ENCODE data around the gene RNASE4. TPM values are rescaled to one million over a fixed set of nuclear protein-coding genes. Genes with fewer than 3 reads are reported as not detected.

The RNASE4 gene
- total and polyA plus RNA-seq, 7 donors = 11.4 to 138 (median 46.3) TPM

GRCh38 chr14:20645481-20645880, 38.9 kb upstream of the RNASE4 start:
- Histone ChIP-seq H3K36me3 (no peaks in the 10 kb centered on the region), H3K27me3 (peaks cover 0 to 20% (median 0%) of the 10 kb centered on the region in 3 donors), H3K9me3 (no peaks in the 10 kb centered on the region), H3K27ac (no peak overlapping the region), H3K4me3 (no peak overlapping the region), H3K4me1 (no peaks in the 10 kb centered on the region)
- no peak for TF ChIP-seq CTCF (IDR thresholded peaks at IDR 0.05)
- no peak for TF ChIP-seq POLR2A (IDR thresholded peaks at IDR 0.05)
- no peak for TF ChIP-seq EP300 (IDR thresholded peaks at IDR 0.05)
- TF ChIP-seq POLR2AphosphoS5 (IDR thresholded peaks at IDR 0.05) = no peak
- 96 to 98% methylated on average over 1 of the region's 1 CpG for WGBS, 2 donors
- intact Hi-C loops (cut with DNase I) = no loop called here
- DNase-seq = no peak

GRCh38 chr14:20652996-20653975, 31.1 kb upstream of the RNASE4 start:
- WGBS, 2 donors = 6 to 16% methylated on average over 39 of the region's 39 CpGs
- Histone ChIP-seq H3K36me3 (no peaks in the 10 kb centered on the region), H3K9me3 (no peaks in the 10 kb centered on the region), H3K4me1 (peaks cover 0 to 8% (median 0%) of the 10 kb centered on the region in 4 donors), H3K27ac (no peak overlapping the region), H3K27me3 (peaks cover 12 to 88% (median 56%) of the 10 kb centered on the region in 3 donors), H3K4me3 (no peak overlapping the region)
- intact Hi-C loops (cut with DNase I) = no loop called here
- no peak for DNase-seq
- TF ChIP-seq POLR2AphosphoS5 (IDR thresholded peaks at IDR 0.05) (no peak), EP300 (IDR thresholded peaks at IDR 0.05) (no peak), POLR2A (IDR thresholded peaks at IDR 0.05) (no peak), CTCF (IDR thresholded peaks at IDR 0.05) (no peak)

GRCh38 chr14:20655851-20656250, 28.5 kb upstream of the RNASE4 start:
- Histone ChIP-seq H3K9me3 (no peaks in the 10 kb centered on the region), H3K36me3 (no peaks in the 10 kb centered on the region), H3K4me3 (no peak overlapping the region), H3K27me3 (peaks cover 12 to 98% (median 70%) of the 10 kb centered on the region in 3 donors), H3K27ac (no peak overlapping the region), H3K4me1 (peaks cover 0 to 8% (median 0%) of the 10 kb centered on the region in 4 donors)
- no peak for TF ChIP-seq POLR2A (IDR thresholded peaks at IDR 0.05)
- TF ChIP-seq POLR2AphosphoS5 (IDR thresholded peaks at IDR 0.05) = no peak
- no peak for TF ChIP-seq CTCF (IDR thresholded peaks at IDR 0.05)
- intact Hi-C loops (cut with DNase I) = no loop called here
- WGBS, 2 donors = 79 to 90% methylated on average over 4 of the region's 4 CpGs
- no peak for DNase-seq

- no peak overlapping the region for H3K27ac ChIP-seq
- TF ChIP-seq POLR2AphosphoS5 (IDR thresholded peaks at IDR 0.05) (no peak), POLR2A (IDR thresholded peaks at IDR 0.05) (no peak), CTCF (IDR thresholded peaks at IDR 0.05) (no peak), EP300 (IDR thresholded peaks at IDR 0.05) (no peak)
- no peak for DNase-seq
- no peaks in the 10 kb centered on the region for H3K9me3 ChIP-seq
- H3K4me3 ChIP-seq = no peak overlapping the region
- intact Hi-C loops (cut with DNase I) = no loop called here
- H3K27me3 ChIP-seq = peaks cover 12 to 96% (median 67%) of the 10 kb centered on the region in 3 donors
- peaks cover 0 to 8% (median 0%) of the 10 kb centered on the region in 4 donors for H3K4me1 ChIP-seq
- WGBS, 2 donors = 83 to 90% methylated on average over 4 of the region's 4 CpGs
- H3K36me3 ChIP-seq = no peaks in the 10 kb centered on the region
Measured at GRCh38 chr14:20656274-20656673, 28.1 kb upstream of the RNASE4 start.

All from sigmoid colon (tissue), 7 donors.